GM12878 (cell line): Measurements from ENCODE around the gene ZNF333. TPM values are rescaled to one million over a fixed set of nuclear protein-coding genes. Genes with fewer than 3 reads are reported as not detected.

Experiments used
- ATAC-seq: fragments of 200-7000 bp; cut with Tn5 transposase; 3 replicates; pipeline ENCODE4 v1.9.1; 2020; ENCODE audit warnings: mild to moderate bottlenecking, moderate library complexity
- BruUV-seq: library from RNA; stranded (reverse); fragments of 400-500 nt; replicated peaks from 2 replicates; lab custom pipeline; 2021; lab: Mats Ljungman, UMichigan
- CTCF ChIA-PET: fragments of 300-600 bp; sonication (Branson Sonifier 250); formaldehyde crosslinking; extraction: SDS; loops from one replicate; lab custom pipeline; 2021; ENCODE audit warnings: inconsistent platforms; lab: Yijun Ruan, JAX
- POLR2A ChIA-PET: fragments of 350-600 bp; formaldehyde crosslinking; extraction: SDS; loops from one replicate; lab custom pipeline; 2021; ENCODE audit warnings: inconsistent platforms; lab: Charles Lee
- RAD21 ChIA-PET: fragments of 300-600 bp; sonication (Branson Sonifier 250); formaldehyde crosslinking; loops from one replicate; lab custom pipeline; 2023; ENCODE audit warnings: antibody characterized with exemption; ENCODE audit not compliant: unreplicated experiment; lab: Charles Lee
- SMC1A ChIA-PET: fragments of 300-600 bp; sonication (Branson Sonifier 250); formaldehyde crosslinking; loops from one replicate; lab custom pipeline; 2023; ENCODE audit not compliant: unreplicated experiment, uncharacterized antibody; lab: Charles Lee
- DNase-seq: peaks from one replicate; pipeline ENCODE4 v3.0.0-alpha.2; 2011; ENCODE audit warnings: low read depth, low spot score
- FAIRE-seq: peaks from 3 replicates; lab custom pipeline; 2011; peaks lifted over from hg19 to GRCh38; lab: Jason Lieb, UNC
- H2AFZ ChIP-seq: 2 replicates; pipeline ENCODE4 v1.6.0; 2011; ENCODE audit warnings: low read depth, low read length, control low read depth; ENCODE audit not compliant: control insufficient read depth
- H3K27ac ChIP-seq: 2 replicates; pipeline ENCODE4 v1.5.1; 2011; ENCODE audit warnings: control low read depth; ENCODE audit not compliant: control insufficient read depth, insufficient read depth
- H3K27me3 ChIP-seq, 2 experiments: replicated peaks in 1 of 2; 2 replicates each; pipeline versions ENCODE4 v1.6.0 to v1.6.1; 2011; ENCODE audit warnings: low read length in 1 of 2; ENCODE audit not compliant: control insufficient read depth in 2 of 2, insufficient read depth in 2 of 2
- H3K36me3 ChIP-seq, 2 experiments: 2 replicates each; pipeline ENCODE4 v1.5.1; 2011; ENCODE audit warnings: low read length in 1 of 2; ENCODE audit not compliant: control insufficient read depth in 2 of 2, insufficient read depth in 2 of 2
- H3K4me1 ChIP-seq: 2 replicates; pipeline ENCODE4 v1.6.1; 2011; ENCODE audit warnings: mild to moderate bottlenecking, low read length, moderate library complexity, mixed read lengths; ENCODE audit not compliant: control insufficient read depth, insufficient read depth
- H3K4me2 ChIP-seq: 2 replicates; pipeline ENCODE4 v1.6.0; 2011; ENCODE audit warnings: control low read depth; ENCODE audit not compliant: control insufficient read depth, insufficient read depth
- H3K4me3 ChIP-seq: fragments of 200-600 bp; sonication (generic); 2 replicates; pipeline ENCODE4 v1.5.1; 2016
- H3K79me2 ChIP-seq: 2 replicates; pipeline ENCODE4 v1.6.0; 2011; ENCODE audit warnings: low read length; ENCODE audit not compliant: control insufficient read depth, insufficient read depth
- H3K9ac ChIP-seq: 2 replicates; pipeline ENCODE4 v1.8.0; 2011; ENCODE audit warnings: low read length, control low read depth, mixed read lengths; ENCODE audit not compliant: control insufficient read depth, insufficient read depth
- H3K9me3 ChIP-seq: replicated peaks from 3 replicates; pipeline ENCODE4 v1.5.1; 2011; ENCODE audit warnings: mild to moderate bottlenecking, low read length; ENCODE audit not compliant: control insufficient read depth, insufficient read depth
- H4K20me1 ChIP-seq: 2 replicates; pipeline ENCODE4 v1.6.0; 2011; ENCODE audit not compliant: control insufficient read depth, insufficient read depth
- ATF3 ChIP-seq: IDR thresholded peaks from 2 replicates; pipeline ENCODE4 v1.6.1; 2011; ENCODE audit warnings: low read depth, mild to moderate bottlenecking, low read length, moderate library complexity, borderline replicate concordance; ENCODE audit errors: extremely low read depth
- BCL11A ChIP-seq: IDR thresholded peaks from 2 replicates; pipeline ENCODE4 v1.6.1; 2011; ENCODE audit warnings: low read depth, low read length
- E2F8 ChIP-seq: fragments of 450-650 bp; IDR thresholded peaks from 2 replicates; pipeline ENCODE4 v1.6.1; 2018; ENCODE audit warnings: mild to moderate bottlenecking, low read depth, moderate library complexity; ENCODE audit not compliant: partially characterized antibody
- EP300 ChIP-seq, 2 experiments: fragments of 150-350 bp in 1 of 2; IDR thresholded peaks; 2 replicates each; pipeline ENCODE4 v1.6.1; 2011 to 2012; ENCODE audit warnings: low read depth in 2 of 2, low read length in 2 of 2, borderline replicate concordance in 1 of 2, improper control_type of control experiment in 1 of 2, inconsistent platforms in 1 of 2; ENCODE audit not compliant: control insufficient read depth in 1 of 2
- HDAC6 ChIP-seq: fragments of 200-600 bp; sonication (generic); IDR thresholded peaks from one replicate; pipeline ENCODE4 v1.8.0; 2017; ENCODE audit warnings: antibody characterized with exemption; ENCODE audit not compliant: unreplicated experiment
- IRF4 ChIP-seq: IDR thresholded peaks from 2 replicates; pipeline ENCODE4 v1.6.1; 2011; ENCODE audit warnings: low read depth, low read length
- JUND ChIP-seq: IDR thresholded peaks from 2 replicates; pipeline ENCODE4 v1.6.1; 2012; ENCODE audit warnings: low read depth, mild to moderate bottlenecking, low read length, improper control_type of control experiment, moderate library complexity
- MLLT1 ChIP-seq: fragments of 450-650 bp; IDR thresholded peaks from 2 replicates; pipeline ENCODE4 v1.6.1; 2016; ENCODE audit warnings: mild to moderate bottlenecking
- PRDM15 ChIP-seq: fragments of 450-650 bp; formaldehyde crosslinking; IDR thresholded peaks from 2 replicates; pipeline ENCODE4 v1.4.0; 2020; ENCODE audit warnings: mild to moderate bottlenecking, moderate library complexity
- RAD21 ChIP-seq: IDR thresholded peaks from 2 replicates; pipeline ENCODE4 v1.6.1; 2011; ENCODE audit warnings: mild to moderate bottlenecking, low read depth, low read length, moderate library complexity; ENCODE audit not compliant: insufficient read depth
- RFX5 ChIP-seq: IDR thresholded peaks from 2 replicates; pipeline ENCODE4 v1.6.1; 2011; ENCODE audit warnings: low read depth, low read length, improper control_type of control experiment
- SMC3 ChIP-seq: IDR thresholded peaks from 2 replicates; pipeline ENCODE4 v1.6.1; 2011; ENCODE audit warnings: low read length, improper control_type of control experiment, borderline replicate concordance
- SRF ChIP-seq, 2 experiments: IDR thresholded peaks; 2 replicates each; pipeline ENCODE4 v1.6.1; 2011; ENCODE audit warnings: low read depth in 2 of 2, low read length in 2 of 2, mild to moderate bottlenecking in 1 of 2, moderate library complexity in 1 of 2
- WGBS: methylation state at CpG from one replicate; pipeline ENCODE4 v1.1.6; 2016; ENCODE audit warnings: low lambda C conversion rate; ENCODE audit not compliant: insufficient replicate concordance, insufficient coverage; ENCODE audit errors: missing lambda C conversion rate; 5-methylcytosine and 5-hydroxymethylcytosine counted together
- in situ Hi-C: fragments of 300-500 bp; cut with MboI; formaldehyde crosslinking; loops from 9 replicates; pipeline ENCODE4 v1.14.3; 2018; ENCODE audit warnings: mixed read lengths
- intact Hi-C: fragments of 100-400 bp; cut with micrococcal nuclease; formaldehyde crosslinking; loops from one replicate; pipeline ENCODE4 v1.14.2; 2022; ENCODE audit not compliant: unreplicated experiment
- polyA plus RNA-seq, 11 experiments: library from polyadenylated mRNA; depleted of rRNA in 4 of 11; unstranded in 6 of 11; stranded (reverse) in 5 of 11; fragments of >200 nt; fragmentation: Nextera tagmentation in 4 of 11; fragmentation: Illumina TruSeq in 1 of 11; extraction: Ambion mirVana in 4 of 11; extraction: Trizol in 1 of 11; gene quantifications; 1 replicate in 1 of 11; 2 replicates in 10 of 11; pipeline versions ENCODE4 v1.2.1 to v1.2.3, GENCODE V29; 2011 to 2016; ENCODE audit warnings: inconsistent platforms in 2 of 11, missing spikeins in 2 of 11, low read depth in 1 of 11
- total RNA-seq, 4 experiments: library from RNA; depleted of rRNA in 3 of 4; stranded (reverse); fragments of >200 nt in 3 of 4; fragmentation: Illumina TruSeq in 1 of 4; extraction: Trizol in 1 of 4; gene quantifications; 2 replicates each; pipeline versions ENCODE4 v1.2.1 to v1.2.3, GENCODE V29; 2013 to 2021

Gene ZNF333
- total and polyA plus RNA-seq, 10 of the 15 experiments (the other 5 are each of a cell fraction or from before 2014, with no cell fraction given), result 2.3 to 14.1 (median 5.7) TPM

GRCh38 chr19:14763497-14764145 lies 73.8 kb downstream of the ZNF333 start:
- Histone ChIP-seq H3K9me3 (no peaks in the 10 kb centered on the region), H3K4me3 (no peak overlapping the region), H2AFZ (no peak overlapping the region), H3K27ac (no peak overlapping the region), H3K4me2 (no peak overlapping the region), H3K4me1 (no peaks in the 10 kb centered on the region), H4K20me1 (no peaks in the 10 kb centered on the region), H3K9ac (no peak overlapping the region), H3K36me3 (no peaks in the 10 kb centered on the region; a peak in 1 of 4 replicates), H3K79me2 (no peaks in the 10 kb centered on the region), H3K27me3 (no peaks in the 10 kb centered on the region)
- RAD21 ChIA-PET, result no interaction called here
- 20% methylated on average over 4 of the region's 4 CpGs for WGBS
- FAIRE-seq, result no peak
- intact Hi-C loops, result no loop called here
- BruUV-seq, result no TSS peak
- SMC1A ChIA-PET, result interaction anchor here (1.4 kb wide), 1 partner anchor 14 kb away, joined by 3 read pairs; no protein-coding TSS in a partner anchor
- TF ChIP-seq IRF4 (no peak), HDAC6 (no peak), RAD21 (no peak), BCL11A (no peak), SRF (IDR thresholded peaks at IDR 0.05; ENCODE audit: low read depth in 2 of 2, low read length in 2 of 2) (no peak), MLLT1 (no peak), EP300 (IDR thresholded peaks at IDR 0.05; ENCODE audit: borderline replicate concordance in 1 of 2, control insufficient read depth in 1 of 2, low read depth in 2 of 2, low read length in 2 of 2) (no peak), SMC3 (no peak), E2F8 (no peak), RFX5 (no peak), JUND (no peak), PRDM15 (CRISPR knock-in tag) (no peak), ATF3 (no peak)
- POLR2A ChIA-PET, result no interaction called here
- in situ Hi-C loops, result no loop called here
- DNase-seq, result no peak
- no peak for ATAC-seq
- CTCF ChIA-PET, result no interaction called here
